SH-SY5Y (cell line): Measurements from ENCODE around the gene RAP1GAP2.

Source experiments
- GATA2 ChIP-seq: IDR thresholded peaks from 2 replicates; pipeline ENCODE4 v1.6.1; 2011; ENCODE audit warnings: mild to moderate bottlenecking, low read depth, low read length
- GATA3 ChIP-seq: IDR thresholded peaks from 2 replicates; pipeline ENCODE4 v1.6.1; 2011; ENCODE audit warnings: low read depth, mild to moderate bottlenecking, low read length, moderate library complexity

DNA sequence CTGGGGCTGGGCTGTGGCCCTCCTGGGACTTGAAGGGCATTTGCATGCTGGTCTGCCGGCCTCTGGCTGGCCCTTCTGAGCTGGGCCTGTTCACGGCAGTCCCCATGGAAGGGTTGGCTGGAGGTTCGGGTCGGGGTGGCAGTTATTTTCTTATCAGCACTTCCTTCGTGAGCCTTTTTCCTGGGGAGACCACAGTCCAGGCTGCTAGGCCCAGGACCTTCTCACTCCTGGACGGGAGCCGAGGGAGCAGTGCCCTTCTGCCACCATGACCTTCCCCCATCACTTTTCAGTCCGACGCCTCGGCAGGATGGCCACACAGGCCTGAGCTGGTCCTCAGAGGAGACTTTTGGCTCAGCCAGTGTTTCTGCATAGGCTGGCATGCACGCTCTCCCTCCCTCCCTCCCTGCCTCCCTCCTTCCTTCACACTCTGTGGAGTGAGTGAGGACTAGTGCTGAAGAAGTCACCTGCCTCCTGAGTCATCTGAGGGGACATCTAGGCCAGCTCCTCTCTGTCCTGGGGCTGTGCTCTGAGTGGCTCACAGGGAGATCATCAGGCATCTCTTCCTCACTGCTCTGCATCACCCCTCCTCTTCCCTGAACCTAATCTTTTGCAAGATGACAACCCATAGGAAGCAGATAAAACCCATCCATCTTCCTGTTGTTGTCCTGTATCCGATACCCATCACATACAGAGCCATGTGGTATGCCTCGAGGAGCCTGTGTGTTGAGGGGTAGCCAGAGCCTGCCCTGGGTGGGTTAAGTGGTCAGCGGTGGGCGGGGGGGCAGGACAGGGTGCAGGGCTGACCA, 109.7 kb downstream of the RAP1GAP2 start:
- TF ChIP-seq GATA2 (peak; percentile 96), GATA3 (no peak)
